Esophagus squamous epithelium (tissue), 4 donors: ENCODE measurements around the gene ABCA3.
"Not testable (repeated sequence)": the region's sequence is repeated elsewhere in the genome, so short reads cannot be mapped to it uniquely, and the experiment has no call there.

Experiments
- POLR2A ChIP-seq, 4 donors: fragments of 450-650 bp; IDR thresholded peaks; one replicate each; pipeline ENCODE4 v1.6.1; 2017; ENCODE audit warnings: antibody characterized with exemption in 4 of 4, mild to moderate bottlenecking in 4 of 4, moderate library complexity in 3 of 4
- TF ChIP-seq, protein P1 (sequence below), 6 experiments: fragments of 450-650 bp in 4 of 6; fragments of 200-600 bp in 2 of 6; sonication (generic) in 2 of 6; IDR thresholded peaks; one replicate each; pipeline ENCODE4 v1.5.1; 2016 to 2019; ENCODE audit warnings: antibody characterized with exemption in 6 of 6, mild to moderate bottlenecking in 4 of 6, moderate library complexity in 4 of 6

GRCh38 chr16:2266887-2267286, 73.6 kb downstream of the ABCA3 start:
- TF ChIP-seq, protein P1, sequence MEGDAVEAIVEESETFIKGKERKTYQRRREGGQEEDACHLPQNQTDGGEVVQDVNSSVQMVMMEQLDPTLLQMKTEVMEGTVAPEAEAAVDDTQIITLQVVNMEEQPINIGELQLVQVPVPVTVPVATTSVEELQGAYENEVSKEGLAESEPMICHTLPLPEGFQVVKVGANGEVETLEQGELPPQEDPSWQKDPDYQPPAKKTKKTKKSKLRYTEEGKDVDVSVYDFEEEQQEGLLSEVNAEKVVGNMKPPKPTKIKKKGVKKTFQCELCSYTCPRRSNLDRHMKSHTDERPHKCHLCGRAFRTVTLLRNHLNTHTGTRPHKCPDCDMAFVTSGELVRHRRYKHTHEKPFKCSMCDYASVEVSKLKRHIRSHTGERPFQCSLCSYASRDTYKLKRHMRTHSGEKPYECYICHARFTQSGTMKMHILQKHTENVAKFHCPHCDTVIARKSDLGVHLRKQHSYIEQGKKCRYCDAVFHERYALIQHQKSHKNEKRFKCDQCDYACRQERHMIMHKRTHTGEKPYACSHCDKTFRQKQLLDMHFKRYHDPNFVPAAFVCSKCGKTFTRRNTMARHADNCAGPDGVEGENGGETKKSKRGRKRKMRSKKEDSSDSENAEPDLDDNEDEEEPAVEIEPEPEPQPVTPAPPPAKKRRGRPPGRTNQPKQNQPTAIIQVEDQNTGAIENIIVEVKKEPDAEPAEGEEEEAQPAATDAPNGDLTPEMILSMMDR (IDR thresholded peaks at IDR 0.05), result not testable (repeated sequence)
- TF ChIP-seq POLR2A (IDR thresholded peaks at IDR 0.05), result not testable (repeated sequence)
